GM21619 (cell line): ENCODE measurements around the gene OR5AU1.

Source experiments
- ATAC-seq: cut with Tn5 transposase; IDR thresholded peaks from one replicate; pipeline ENCODE4 v1.9.1; 2021; ENCODE audit not compliant: unreplicated experiment

OR5AU1 gene

GRCh38 chr14:21155963-21156362 is at the start of gene OR5AU1:
Gene OR5AU1, minus strand, starts transcription at chr14:21156063. Its CDS starts 191 bp downstream, at chr14:21155872.
- ATAC-seq = no peak

GRCh38 chr14:21205026-21205677 is 49.3 kb upstream of the OR5AU1 start:
- no peak for ATAC-seq

GRCh38 chr14:21204167-21205025 is 48.5 kb upstream of the OR5AU1 start:
- ATAC-seq = no peak

GRCh38 chr14:21203470-21204166 is 47.8 kb upstream of the OR5AU1 start:
- no peak for ATAC-seq

DNA sequence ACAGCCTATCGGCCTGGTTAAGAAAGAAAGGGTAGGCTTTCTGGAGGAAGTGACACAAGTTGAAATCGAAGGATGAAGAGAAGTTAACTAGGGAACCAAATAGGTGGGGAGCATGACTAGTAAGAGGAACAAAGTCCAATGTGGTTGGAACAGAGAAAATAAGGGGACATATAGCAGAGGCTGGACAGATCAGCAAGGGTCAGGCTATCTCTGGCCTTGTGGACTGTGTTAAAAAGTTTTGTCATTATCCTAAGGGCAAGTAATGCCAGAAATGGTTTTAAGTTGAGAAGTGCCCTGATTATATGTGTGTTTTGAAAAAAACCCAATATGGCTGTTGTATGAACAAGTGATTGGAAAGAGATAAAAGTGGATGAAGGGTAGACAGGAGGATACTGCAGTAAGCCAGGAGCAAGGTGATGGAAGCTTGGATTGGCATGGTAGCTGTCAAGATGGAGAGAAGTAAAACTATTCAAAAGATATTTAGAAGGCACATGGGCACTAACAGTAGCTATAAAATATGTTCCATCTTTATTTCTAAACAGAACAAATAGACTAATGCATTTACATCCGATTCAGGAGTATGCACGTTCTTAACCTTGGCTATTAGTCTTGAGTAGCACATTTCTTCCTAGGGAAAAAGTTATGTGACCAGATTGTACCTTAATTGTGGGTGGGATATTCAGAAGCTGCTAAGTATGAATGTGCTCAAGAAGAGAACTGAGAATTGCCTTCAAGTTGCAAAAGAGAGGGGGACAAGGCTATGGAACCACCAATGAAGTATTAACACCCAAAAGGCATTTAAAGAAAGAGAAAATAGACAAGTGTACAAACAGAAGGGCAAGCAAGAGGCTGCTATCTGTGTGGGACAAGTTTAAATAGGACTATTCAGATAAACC is 46.8 kb upstream of the OR5AU1 start:
- no peak for ATAC-seq

- no peak for ATAC-seq
These were observed 46.0 kb upstream of the OR5AU1 start for GRCh38 chr14:21201732-21202462.

GRCh38 chr14:21200752-21201461 is 45.0 kb upstream of the OR5AU1 start:
- ATAC-seq = no peak

- no peak for ATAC-seq
These were observed 44.0 kb upstream of the OR5AU1 start for GRCh38 chr14:21199611-21200560.

- no peak for ATAC-seq
These were observed 41.7 kb upstream of the OR5AU1 start for GRCh38 chr14:21197418-21198205.

DNA sequence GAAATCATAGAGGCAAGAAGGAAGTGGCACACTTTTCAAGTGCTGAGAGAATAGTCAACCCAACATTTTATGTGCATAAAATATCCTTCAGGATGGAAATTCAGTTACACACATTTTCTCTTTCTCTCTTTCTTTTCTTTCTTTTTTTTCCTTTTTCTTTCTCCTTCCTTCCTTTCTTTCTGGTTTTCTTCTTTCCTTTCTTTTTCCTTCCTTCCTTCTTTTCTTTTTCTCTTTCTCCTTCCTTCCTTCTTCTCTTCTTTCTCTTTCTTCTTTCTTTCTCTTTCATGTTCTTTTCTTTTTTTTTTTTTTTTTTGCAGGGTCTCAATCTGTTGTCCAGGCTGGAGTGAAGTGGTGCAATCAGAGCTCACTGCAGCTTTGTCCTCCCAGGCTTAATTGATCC is 38.7 kb upstream of the OR5AU1 start:
- ATAC-seq = no peak

DNA sequence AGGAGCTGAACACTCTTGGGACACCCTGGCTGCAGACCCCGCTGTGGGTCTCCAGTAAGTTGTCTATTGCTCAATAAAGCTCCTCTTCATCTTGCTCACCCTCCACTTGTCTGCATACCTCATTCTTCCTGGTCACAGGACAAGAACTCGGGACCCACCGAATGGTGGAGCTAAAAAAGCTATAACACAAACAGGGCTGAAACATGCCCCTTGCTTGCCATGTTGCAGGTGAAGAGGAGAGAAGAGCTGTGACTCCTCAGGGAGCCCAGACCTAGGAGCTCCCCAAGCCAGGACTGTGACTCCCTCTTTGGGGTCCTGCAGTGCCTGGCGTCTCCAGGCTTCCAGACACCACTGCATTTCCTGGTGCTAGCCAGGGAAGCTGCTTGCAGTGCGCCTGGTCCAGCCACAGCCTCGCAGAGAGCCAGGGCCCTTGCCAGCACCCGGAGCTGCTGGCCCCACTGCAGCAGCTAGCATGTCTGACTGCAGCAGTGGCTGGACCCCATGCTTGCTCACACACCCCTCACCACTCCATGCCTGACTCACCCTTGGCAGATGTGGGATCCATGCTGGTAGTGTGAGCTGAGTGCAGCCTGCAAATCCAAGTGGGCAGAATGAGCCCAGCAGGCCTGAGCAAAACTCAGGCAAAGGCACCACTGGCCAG is 37.1 kb upstream of the OR5AU1 start:
- ATAC-seq = no peak

- ATAC-seq = no peak
These were observed 36.6 kb upstream of the OR5AU1 start for GRCh38 chr14:21192447-21192822.

GRCh38 chr14:21191809-21192446 is 36.1 kb upstream of the OR5AU1 start:
- peak; percentile 96 for ATAC-seq

GRCh38 chr14:21191261-21191808 is 35.5 kb upstream of the OR5AU1 start:
- no peak for ATAC-seq

DNA sequence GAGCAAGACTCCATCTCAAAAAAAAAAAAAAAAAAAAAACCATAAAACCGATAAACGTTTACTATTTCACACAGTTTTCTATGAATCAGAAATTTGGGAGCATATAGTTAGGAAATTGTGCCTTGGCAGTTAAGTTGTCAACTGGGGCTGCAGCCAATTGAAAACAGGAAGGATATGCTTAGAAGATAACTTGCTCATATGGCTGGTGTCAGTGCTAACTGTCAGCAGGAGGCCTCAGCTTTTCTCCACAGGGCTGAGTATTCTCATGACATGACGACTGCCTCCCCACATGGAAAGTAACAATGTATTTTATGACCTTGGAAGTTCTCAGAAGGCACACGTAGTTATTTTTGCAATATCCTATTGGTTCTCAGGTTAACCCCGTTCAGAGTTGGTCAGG is 29.6 kb upstream of the OR5AU1 start:
- no peak for ATAC-seq

- ATAC-seq = no peak
These were observed 28.4 kb upstream of the OR5AU1 start for GRCh38 chr14:21184254-21184653.
